Skin epidermis (tissue), 12 donors: Measurements from ENCODE around the gene PCDHGA7.
"Not testable (repeated sequence)": the region's sequence is repeated elsewhere in the genome, so short reads cannot be mapped to it uniquely, and the experiment has no call there.

ENCODE experiments used
- H3K27ac ChIP-seq, 21 experiments: fragments of 200-600 bp; sonication (generic) in 11 of 21; one replicate each; pipeline ENCODE4 v1.5.0; 2020; ENCODE audit warnings: mild to moderate bottlenecking in 3 of 21, inconsistent platforms in 2 of 21, moderate library complexity in 2 of 21
- H3K4me3 ChIP-seq, 7 experiments: fragments of 200-600 bp; sonication (generic) in 2 of 7; one replicate each; pipeline ENCODE4 v1.5.0; 2020; ENCODE audit warnings: inconsistent platforms in 2 of 7, mild to moderate bottlenecking in 2 of 7, moderate library complexity in 1 of 7

The PCDHGA7 gene

DNA sequence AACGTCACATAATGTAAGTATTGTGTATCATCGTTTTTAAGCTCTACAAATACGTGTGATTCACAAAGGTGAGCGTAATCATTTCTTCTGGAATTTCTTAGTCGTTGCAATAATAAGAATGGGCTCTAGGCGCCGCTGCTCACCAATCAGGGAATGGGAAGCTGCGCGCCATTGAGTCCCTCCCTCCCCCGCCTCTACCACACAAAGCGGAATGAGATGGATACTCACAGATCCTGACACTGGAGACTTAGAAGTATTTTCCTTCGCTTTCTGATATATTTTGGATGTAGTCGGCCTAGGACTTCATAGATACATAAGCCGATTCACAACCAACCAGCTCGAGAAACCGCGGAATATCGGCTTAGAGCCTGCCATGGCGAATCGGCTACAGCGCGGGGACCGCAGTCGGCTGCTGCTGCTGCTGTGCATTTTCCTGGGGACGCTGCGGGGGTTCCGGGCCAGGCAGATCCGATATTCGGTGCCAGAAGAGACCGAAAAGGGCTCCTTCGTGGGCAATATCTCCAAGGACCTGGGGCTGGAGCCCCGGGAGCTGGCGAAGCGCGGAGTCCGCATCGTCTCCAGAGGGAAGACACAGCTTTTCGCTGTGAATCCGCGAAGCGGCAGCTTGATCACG is 38.4 kb downstream of the PCDHGA7 start, which contains the start of gene PCDHGA11:
PCDHGA11 (plus strand) TSS at position 197 of the 634 bp plus-strand sequence; CDS start at position 374, 177 bp downstream.
- H3K27ac ChIP-seq = no peak within 1 kb of the TSS
- H3K4me3 ChIP-seq = peak within 1 kb of the TSS in 4 of 7 experiments; percentile 11 to 32 (median 28)

- H3K27ac ChIP-seq = no peak overlapping the region
- H3K4me3 ChIP-seq = peak overlapping the region in 3 of 7 experiments; percentile 11 to 32 (median 32)
Observed at GRCh38 chr5:141421489-141421855, 38.9 kb downstream of the PCDHGA7 start.

DNA sequence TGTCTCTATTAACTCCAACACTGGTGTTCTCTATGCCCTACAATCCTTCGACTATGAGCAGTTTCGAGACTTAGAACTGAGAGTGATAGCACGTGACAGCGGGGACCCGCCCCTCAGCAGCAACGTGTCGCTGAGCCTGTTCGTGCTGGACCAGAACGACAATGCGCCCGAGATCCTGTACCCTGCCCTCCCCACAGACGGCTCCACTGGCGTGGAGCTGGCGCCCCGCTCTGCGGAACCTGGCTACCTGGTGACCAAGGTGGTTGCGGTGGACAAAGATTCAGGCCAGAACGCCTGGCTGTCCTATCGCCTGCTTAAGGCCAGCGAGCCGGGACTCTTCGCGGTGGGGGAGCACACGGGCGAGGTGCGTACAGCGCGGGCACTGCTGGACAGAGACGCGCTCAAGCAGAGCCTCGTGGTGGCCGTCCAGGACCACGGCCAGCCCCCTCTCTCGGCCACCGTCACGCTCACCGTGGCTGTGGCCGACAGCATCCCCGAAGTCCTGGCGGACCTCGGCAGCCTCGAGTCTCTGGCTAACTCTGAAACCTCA is 40.3 kb downstream of the PCDHGA7 start:
- H3K27ac ChIP-seq = no peak overlapping the region
- no peak overlapping the region for H3K4me3 ChIP-seq

GRCh38 chr5:141427783-141428426 is 45.4 kb downstream of the PCDHGA7 start:
- no peak overlapping the region for H3K4me3 ChIP-seq
- H3K27ac ChIP-seq = no peak overlapping the region

- H3K4me3 ChIP-seq = peak within 1 kb of the TSS in 3 of 7 experiments; percentile 6 to 15 (median 12)
- H3K27ac ChIP-seq = no peak within 1 kb of the TSS
Observed at GRCh38 chr5:141430332-141431113, 48.0 kb downstream of the PCDHGA7 start, which contains the start of gene PCDHGA12. TSS of gene PCDHGA12 (plus strand) at chr5:141430507. CDS start at chr5:141430760, 253 bp downstream.

DNA sequence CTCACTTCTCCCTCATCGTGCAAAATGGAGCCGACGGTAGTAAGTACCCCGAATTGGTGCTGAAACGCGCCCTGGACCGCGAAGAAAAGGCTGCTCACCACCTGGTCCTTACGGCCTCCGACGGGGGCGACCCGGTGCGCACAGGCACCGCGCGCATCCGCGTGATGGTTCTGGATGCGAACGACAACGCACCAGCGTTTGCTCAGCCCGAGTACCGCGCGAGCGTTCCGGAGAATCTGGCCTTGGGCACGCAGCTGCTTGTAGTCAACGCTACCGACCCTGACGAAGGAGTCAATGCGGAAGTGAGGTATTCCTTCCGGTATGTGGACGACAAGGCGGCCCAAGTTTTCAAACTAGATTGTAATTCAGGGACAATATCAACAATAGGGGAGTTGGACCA is 48.7 kb downstream of the PCDHGA7 start:
- Histone ChIP-seq H3K27ac (no peak overlapping the region), H3K4me3 (peak overlapping the region in 3 of 7 experiments; percentile 6 to 15 (median 12))

DNA sequence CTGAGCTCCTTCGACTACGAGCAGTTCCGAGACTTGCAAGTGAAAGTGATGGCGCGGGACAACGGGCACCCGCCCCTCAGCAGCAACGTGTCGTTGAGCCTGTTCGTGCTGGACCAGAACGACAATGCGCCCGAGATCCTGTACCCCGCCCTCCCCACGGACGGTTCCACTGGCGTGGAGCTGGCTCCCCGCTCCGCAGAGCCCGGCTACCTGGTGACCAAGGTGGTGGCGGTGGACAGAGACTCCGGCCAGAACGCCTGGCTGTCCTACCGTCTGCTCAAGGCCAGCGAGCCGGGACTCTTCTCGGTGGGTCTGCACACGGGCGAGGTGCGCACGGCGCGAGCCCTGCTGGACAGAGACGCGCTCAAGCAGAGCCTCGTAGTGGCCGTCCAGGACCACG is 49.8 kb downstream of the PCDHGA7 start:
- not testable (repeated sequence) for H3K4me3 ChIP-seq, H3K27ac ChIP-seq

- not testable (repeated sequence) for H3K27ac ChIP-seq
Observed at GRCh38 chr5:141432726-141433125, 50.2 kb downstream of the PCDHGA7 start.

GRCh38 chr5:141434006-141434405 is 51.5 kb downstream of the PCDHGA7 start:
- Histone ChIP-seq H3K4me3 (no peak overlapping the region), H3K27ac (no peak overlapping the region)

More at GRCh38 chr5:141432726-141433125, 50.2 kb downstream of the PCDHGA7 start:
- H3K4me3 ChIP-seq = not testable (repeated sequence)
